Choroid plexus epithelial cell (primary cell): ENCODE measurements around the gene ZNF146.
"Not testable (repeated sequence)": the region's sequence is repeated elsewhere in the genome, so short reads cannot be mapped to it uniquely, and the experiment has no call there.

Experiments
- DNase-seq: peaks from one replicate; pipeline ENCODE4 v3.0.0-alpha.2; 2010; ENCODE audit warnings: low read depth
- H3K4me3 ChIP-seq: 2 replicates; pipeline ENCODE4 v1.5.1; 2011; ENCODE audit warnings: low read depth, mild to moderate bottlenecking, control low read depth, low read length, moderate library complexity
- CTCF ChIP-seq: conservative IDR thresholded peaks from 2 replicates; pipeline ENCODE4 v1.5.1; 2011; ENCODE audit warnings: low read depth, mild to moderate bottlenecking, control low read depth, inconsistent platforms, low read length, moderate library complexity

The ZNF146 gene

GRCh38 chr19:36212895-36213294 lies 2.0 kb upstream of the ZNF146 start:
- no peak for DNase-seq
- no peak overlapping the region for H3K4me3 ChIP-seq
- TF ChIP-seq CTCF = no peak

GRCh38 chr19:36215276-36216123 lies 594 bp downstream of the ZNF146 start:
- TF ChIP-seq CTCF = no peak
- peak overlapping the region; percentile 99 for H3K4me3 ChIP-seq
- DNase-seq = peak; percentile 64

- DNase-seq = no peak
- no peak overlapping the region for H3K4me3 ChIP-seq
- no peak for TF ChIP-seq CTCF
Measured at GRCh38 chr19:36221474-36221873, 6.6 kb downstream of the ZNF146 start.

- no peak for TF ChIP-seq CTCF
- DNase-seq = no peak
- no peak overlapping the region for H3K4me3 ChIP-seq
Measured at GRCh38 chr19:36222503-36222902, 7.6 kb downstream of the ZNF146 start.

GRCh38 chr19:36225219-36225892 lies 10.4 kb downstream of the ZNF146 start:
- peak; percentile 61 for DNase-seq
- TF ChIP-seq CTCF = no peak
- H3K4me3 ChIP-seq = no peak overlapping the region

GRCh38 chr19:36233626-36234025 lies 18.7 kb downstream of the ZNF146 start:
- H3K4me3 ChIP-seq, DNase-seq: not testable (repeated sequence)

- DNase-seq = no peak
- H3K4me3 ChIP-seq = no peak overlapping the region
- TF ChIP-seq CTCF = no peak
Measured at GRCh38 chr19:36236304-36236945, 21.5 kb downstream of the ZNF146 start.
